OCI-LY1 (cell line): ENCODE results near the gene ZDHHC9.

ENCODE experiments used
- H2AFZ ChIP-seq: fragments of 200-600 bp; sonication (generic), shearing (Covaris generic); 2 replicates; pipeline ENCODE4 v1.6.0; 2014; ENCODE audit warnings: antibody characterized with exemption, mild to moderate bottlenecking, low read length
- H3F3A ChIP-seq: fragments of 200-600 bp; sonication (generic), shearing (Covaris generic); 2 replicates; pipeline ENCODE4 v1.6.0; 2014; ENCODE audit warnings: mild to moderate bottlenecking, antibody characterized with exemption, low read length, moderate library complexity; ENCODE audit not compliant: insufficient read depth
- H3K27ac ChIP-seq: fragments of 200-600 bp; sonication (generic); 2 replicates; pipeline ENCODE4 v1.5.1; 2014; ENCODE audit warnings: low read length, mixed run types, mild to moderate bottlenecking, low read depth; ENCODE audit not compliant: poor library complexity, severe bottlenecking
- H3K27me3 ChIP-seq: fragments of 200-600 bp; sonication (generic); 2 replicates; pipeline ENCODE4 v1.6.0; 2014; ENCODE audit warnings: antibody characterized with exemption, mild to moderate bottlenecking, low read length, moderate library complexity; ENCODE audit not compliant: insufficient read depth
- H3K36me3 ChIP-seq: fragments of 200-600 bp; sonication (generic); 2 replicates; pipeline ENCODE4 v1.6.1; 2014; ENCODE audit warnings: mild to moderate bottlenecking, antibody characterized with exemption, low read length, moderate library complexity, mixed read lengths; ENCODE audit not compliant: insufficient read depth
- H3K4me1 ChIP-seq: fragments of 200-600 bp; sonication (generic); 2 replicates; pipeline ENCODE4 v1.5.1; 2014; ENCODE audit warnings: mild to moderate bottlenecking, low read length, moderate library complexity; ENCODE audit not compliant: insufficient read depth, severe bottlenecking
- H3K4me2 ChIP-seq: fragments of 200-600 bp; sonication (generic), shearing (Covaris generic); 2 replicates; pipeline ENCODE4 v1.6.1; 2014; ENCODE audit warnings: low read length
- H3K4me3 ChIP-seq: fragments of 200-600 bp; sonication (generic); 2 replicates; pipeline ENCODE4 v1.5.1; 2014; ENCODE audit warnings: low read length, low read depth, mild to moderate bottlenecking, mixed read lengths; ENCODE audit not compliant: poor library complexity, severe bottlenecking
- H3K79me2 ChIP-seq: fragments of 200-600 bp; shearing (Covaris generic); 2 replicates; pipeline ENCODE4 v1.6.1; 2016; ENCODE audit warnings: mixed run types, low read length, mixed read lengths; ENCODE audit not compliant: insufficient read depth
- H3K9ac ChIP-seq: fragments of 200-600 bp; sonication (generic), shearing (Covaris generic); 2 replicates; pipeline ENCODE4 v1.6.1; 2014; ENCODE audit warnings: mild to moderate bottlenecking, low read length, mixed read lengths
- H3K9me2 ChIP-seq: fragments of 200-600 bp; sonication (generic), shearing (Covaris generic); 2 replicates; pipeline ENCODE4 v1.6.1; 2014; ENCODE audit warnings: low read depth, mild to moderate bottlenecking, low read length, mixed read lengths
- H3K9me3 ChIP-seq: fragments of 200-600 bp; shearing (Covaris generic); 2 replicates; pipeline ENCODE4 v1.6.1; 2014; ENCODE audit warnings: low read length, mixed read lengths
- H4K20me1 ChIP-seq: fragments of 200-600 bp; sonication (generic), shearing (Covaris generic); 2 replicates; pipeline ENCODE4 v1.6.0; 2016; ENCODE audit warnings: mild to moderate bottlenecking, low read length; ENCODE audit not compliant: insufficient read depth
- EZH2 ChIP-seq: fragments of 200-600 bp; sonication (generic), shearing (Covaris generic); IDR thresholded peaks from 2 replicates; pipeline ENCODE4 v1.8.0; 2017; ENCODE audit warnings: borderline replicate concordance, mixed run types, mild to moderate bottlenecking, antibody characterized with exemption, low read length, moderate library complexity, mixed read lengths
- TF ChIP-seq, protein P1 (sequence below): fragments of 200-600 bp; sonication (generic), shearing (Covaris generic); IDR thresholded peaks from 2 replicates; pipeline ENCODE4 v1.5.1; 2017; ENCODE audit warnings: mild to moderate bottlenecking, antibody characterized with exemption, low read length, moderate library complexity, mixed read lengths

The ZDHHC9 gene

DNA sequence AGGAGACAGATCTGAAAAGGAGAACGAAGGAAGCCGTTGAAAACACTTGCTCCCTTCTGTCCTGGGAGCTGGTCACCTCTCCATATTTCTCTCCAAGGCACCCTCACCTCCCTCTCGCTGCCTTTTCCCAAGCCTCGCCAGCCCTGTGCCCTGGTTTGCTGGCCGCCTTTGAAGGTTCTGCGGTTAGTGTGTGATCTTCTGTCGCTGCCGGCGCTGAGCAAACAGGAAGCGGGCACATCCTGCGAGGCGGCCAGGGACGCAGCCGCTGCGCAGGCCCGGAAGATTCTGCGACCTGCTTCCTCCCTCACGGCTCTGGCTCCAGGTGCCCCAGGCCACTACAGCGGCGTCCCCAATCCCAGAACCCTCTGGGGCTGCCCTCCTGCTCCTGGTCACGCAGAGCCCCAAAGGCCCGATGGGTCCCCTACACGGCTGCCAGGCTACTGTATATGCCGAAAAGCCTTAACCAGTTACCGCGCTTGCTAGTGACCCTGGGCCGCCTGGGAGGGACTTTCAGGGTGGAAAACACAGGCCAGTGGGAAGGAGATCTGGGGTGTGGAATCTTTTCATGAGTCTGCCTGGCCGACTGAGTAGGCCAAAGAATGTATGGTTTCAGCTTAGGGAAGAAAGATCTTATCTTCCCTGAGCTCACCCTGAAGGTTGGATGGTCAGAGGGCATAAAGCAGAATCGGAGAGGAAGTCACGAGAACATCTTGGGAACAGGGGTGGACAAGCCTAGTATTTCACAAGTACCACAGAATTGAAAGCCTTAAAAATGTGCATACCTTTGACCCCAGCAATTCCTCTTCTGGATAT, 66.3 kb downstream of the ZDHHC9 start:
- H3K27me3 ChIP-seq = no peaks in the 10 kb centered on the region
- peak overlapping the region; percentile 99 for H3K27ac ChIP-seq
- peak overlapping the region; percentile 74 for H3K9ac ChIP-seq
- H3K9me2 ChIP-seq = no peaks in the 10 kb centered on the region
- peak overlapping the region; percentile 87 for H3K4me2 ChIP-seq
- no peak overlapping the region for H2AFZ ChIP-seq
- no peak for TF ChIP-seq EZH2
- TF ChIP-seq, protein P1, sequence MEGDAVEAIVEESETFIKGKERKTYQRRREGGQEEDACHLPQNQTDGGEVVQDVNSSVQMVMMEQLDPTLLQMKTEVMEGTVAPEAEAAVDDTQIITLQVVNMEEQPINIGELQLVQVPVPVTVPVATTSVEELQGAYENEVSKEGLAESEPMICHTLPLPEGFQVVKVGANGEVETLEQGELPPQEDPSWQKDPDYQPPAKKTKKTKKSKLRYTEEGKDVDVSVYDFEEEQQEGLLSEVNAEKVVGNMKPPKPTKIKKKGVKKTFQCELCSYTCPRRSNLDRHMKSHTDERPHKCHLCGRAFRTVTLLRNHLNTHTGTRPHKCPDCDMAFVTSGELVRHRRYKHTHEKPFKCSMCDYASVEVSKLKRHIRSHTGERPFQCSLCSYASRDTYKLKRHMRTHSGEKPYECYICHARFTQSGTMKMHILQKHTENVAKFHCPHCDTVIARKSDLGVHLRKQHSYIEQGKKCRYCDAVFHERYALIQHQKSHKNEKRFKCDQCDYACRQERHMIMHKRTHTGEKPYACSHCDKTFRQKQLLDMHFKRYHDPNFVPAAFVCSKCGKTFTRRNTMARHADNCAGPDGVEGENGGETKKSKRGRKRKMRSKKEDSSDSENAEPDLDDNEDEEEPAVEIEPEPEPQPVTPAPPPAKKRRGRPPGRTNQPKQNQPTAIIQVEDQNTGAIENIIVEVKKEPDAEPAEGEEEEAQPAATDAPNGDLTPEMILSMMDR = no peak
- no peaks in the 10 kb centered on the region for H3K9me3 ChIP-seq
- H3K4me3 ChIP-seq = peak overlapping the region; percentile 57
- no peaks in the 10 kb centered on the region for H4K20me1 ChIP-seq
- peaks cover 96% of the 10 kb centered on the region for H3K4me1 ChIP-seq
- peaks cover 15% of the 10 kb centered on the region for H3K79me2 ChIP-seq
- peaks cover 10% of the 10 kb centered on the region; the same call in 1 of the 2 replicates for H3K36me3 ChIP-seq
- H3F3A ChIP-seq = 0 out of 2 replicates have a peak, but pooled peaks cover 5% of the 10 kb centered on the region

DNA sequence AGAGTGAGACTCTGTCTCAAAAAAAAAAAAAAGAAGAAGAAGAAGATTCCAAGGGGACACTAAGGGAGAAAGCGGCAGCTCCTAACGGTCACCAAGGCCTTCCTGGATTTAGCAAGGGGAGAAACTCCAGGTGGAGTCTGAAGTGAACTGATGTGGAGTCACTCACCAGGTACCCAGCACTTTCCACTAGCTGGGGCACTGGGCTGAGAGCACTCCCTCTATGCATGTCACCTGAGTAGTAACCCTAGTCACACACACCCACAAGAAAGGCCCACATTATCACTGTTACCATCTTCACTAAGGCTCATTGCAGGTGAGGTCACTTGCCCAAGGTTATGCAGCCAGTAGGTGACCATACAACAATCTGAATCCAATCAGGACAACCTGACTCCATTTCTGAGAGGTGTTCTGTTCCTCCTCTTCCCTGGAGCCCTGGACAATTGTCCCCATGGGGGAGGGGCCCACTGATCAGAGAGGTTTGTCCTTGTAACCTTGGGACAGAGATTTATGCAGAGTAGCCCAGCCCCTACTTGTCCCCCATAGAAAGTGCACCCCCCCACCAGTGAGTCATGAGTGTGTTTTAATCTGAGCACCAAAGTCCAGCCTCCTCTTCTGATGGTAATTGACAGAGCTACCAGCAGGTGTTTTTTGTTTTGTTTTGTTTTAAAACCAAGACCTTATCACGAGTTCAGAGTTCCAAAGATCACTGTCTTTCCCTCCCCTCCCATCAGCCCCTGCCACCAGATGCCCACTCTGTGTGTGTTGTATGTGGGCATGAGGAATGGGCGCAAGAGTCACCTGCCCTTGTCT, 69.8 kb downstream of the ZDHHC9 start:
- H3K9me2 ChIP-seq = no peaks in the 10 kb centered on the region
- no peaks in the 10 kb centered on the region for H3K27me3 ChIP-seq
- H2AFZ ChIP-seq = no peak overlapping the region
- TF ChIP-seq, protein P1 = no peak
- no peak for TF ChIP-seq EZH2
- H3K4me2 ChIP-seq = peak overlapping the region; percentile 52; the same call in 1 of the 2 replicates
- H3K4me3 ChIP-seq = no peak overlapping the region
- peaks cover 94% of the 10 kb centered on the region for H3K4me1 ChIP-seq
- peak overlapping the region; percentile 66; the same call in 1 of the 2 replicates for H3K9ac ChIP-seq
- no peaks in the 10 kb centered on the region for H3K79me2 ChIP-seq
- no peaks in the 10 kb centered on the region for H3K9me3 ChIP-seq
- peaks cover 3% of the 10 kb centered on the region; the same call in 1 of the 2 replicates for H3F3A ChIP-seq
- H4K20me1 ChIP-seq = no peaks in the 10 kb centered on the region
- H3K36me3 ChIP-seq = no peaks in the 10 kb centered on the region
- peak overlapping the region; percentile 99 for H3K27ac ChIP-seq

DNA sequence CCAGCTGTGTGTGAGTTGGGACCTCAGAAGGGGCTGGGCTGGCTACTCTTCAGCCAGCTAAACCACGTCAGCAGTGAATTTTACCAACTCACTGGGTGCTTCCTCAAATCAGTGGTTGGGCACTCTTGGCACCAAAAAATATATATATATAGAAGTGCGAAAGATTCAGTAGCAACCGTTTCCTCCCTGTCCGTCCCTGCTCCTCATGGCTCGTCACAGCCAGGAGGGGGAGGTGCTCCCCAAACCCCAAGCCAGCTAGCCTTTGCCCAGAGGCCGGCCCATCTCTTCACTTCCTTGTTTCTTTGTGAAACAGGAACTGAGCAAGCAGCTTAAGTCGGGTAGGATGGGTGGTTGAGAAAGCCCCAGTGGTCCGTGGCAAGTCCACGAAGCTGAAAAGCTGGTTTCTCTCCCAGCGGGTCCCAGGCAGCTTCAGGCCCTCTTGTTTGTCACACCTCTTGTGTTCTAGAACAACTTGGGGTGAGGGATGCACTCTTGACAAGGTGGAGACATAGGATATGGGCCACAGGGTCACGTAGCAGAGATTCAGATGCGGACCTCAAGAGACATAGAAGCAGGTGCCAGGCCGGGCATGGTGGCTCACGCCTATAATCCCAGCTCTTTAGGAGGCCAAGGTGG, 70.8 kb downstream of the ZDHHC9 start:
- no peaks in the 10 kb centered on the region for H3K36me3 ChIP-seq
- H3K27ac ChIP-seq = peak overlapping the region; percentile 99

More for the DNA sequence above, 70.8 kb downstream of the ZDHHC9 start:
- Histone ChIP-seq H3K79me2 (no peaks in the 10 kb centered on the region), H3K9me3 (no peaks in the 10 kb centered on the region), H3K27me3 (no peaks in the 10 kb centered on the region), H2AFZ (no peak overlapping the region), H4K20me1 (no peaks in the 10 kb centered on the region), H3F3A (no peaks in the 10 kb centered on the region; the same call in 1 of the 2 replicates), H3K4me3 (peak overlapping the region; percentile 30), H3K9ac (peak overlapping the region; percentile 66; the same call in 1 of the 2 replicates), H3K9me2 (no peaks in the 10 kb centered on the region), H3K4me2 (peak overlapping the region; percentile 52; the same call in 1 of the 2 replicates), H3K4me1 (peaks cover 94% of the 10 kb centered on the region)
- TF ChIP-seq, protein P1 = no peak
- no peak for TF ChIP-seq EZH2
